ENCODE data around the gene ZNF385A.

GRCh38 chr12:54411391-54412241 is 27.1 kb upstream of the ZNF385A start:
- TF ChIP-seq JUN (CRISPR knock-in tag; IDR thresholded peaks at IDR 0.05) (no peak), MIXL1 (CRISPR knock-in tag; IDR thresholded peaks at IDR 0.05) (no peak), KDM1A (CRISPR knock-in tag; IDR thresholded peaks at IDR 0.05) (no peak), ZNF510 (CRISPR knock-in tag; IDR thresholded peaks at IDR 0.05; ENCODE audit: low read depth) (no peak), CTCF (CRISPR knock-in tag; IDR thresholded peaks at IDR 0.05) (no peak), EP300 (IDR thresholded peaks at IDR 0.05; ENCODE audit: low read depth in 2 of 2, low read length in 2 of 2) (no peak), EP300 (CRISPR knock-in tag; IDR thresholded peaks at IDR 0.05; ENCODE audit: borderline replicate concordance) (no peak), STAG1 (CRISPR knock-in tag; IDR thresholded peaks at IDR 0.05) (no peak), FOXP4 (CRISPR knock-in tag; IDR thresholded peaks at IDR 0.05) (no peak), MNT (IDR thresholded peaks at IDR 0.05) (no peak), MED1 (CRISPR knock-in tag; IDR thresholded peaks at IDR 0.05) (no peak), CBFB (CRISPR knock-in tag; IDR thresholded peaks at IDR 0.05) (no peak), SOX13 (IDR thresholded peaks at IDR 0.05) (no peak), SOX13 (CRISPR knock-in tag; conservative IDR thresholded peaks at IDR 0.05 in 1 of 2, IDR thresholded peaks at IDR 0.05 in 1 of 2) (no peak)

Measured in HepG2 (cell line).